CD4-positive, alpha-beta T cell treated with Interferon gamma for 1 hour (primary cell): ENCODE measurements around the gene CETN1.
A peak's percentile ranks its signal among the peaks of the same experiment; 100 is the strongest.

Experiments
- DNase-seq: peaks from one replicate; pipeline ENCODE4 v3.0.0-alpha.2; 2020

The CETN1 gene

DNA sequence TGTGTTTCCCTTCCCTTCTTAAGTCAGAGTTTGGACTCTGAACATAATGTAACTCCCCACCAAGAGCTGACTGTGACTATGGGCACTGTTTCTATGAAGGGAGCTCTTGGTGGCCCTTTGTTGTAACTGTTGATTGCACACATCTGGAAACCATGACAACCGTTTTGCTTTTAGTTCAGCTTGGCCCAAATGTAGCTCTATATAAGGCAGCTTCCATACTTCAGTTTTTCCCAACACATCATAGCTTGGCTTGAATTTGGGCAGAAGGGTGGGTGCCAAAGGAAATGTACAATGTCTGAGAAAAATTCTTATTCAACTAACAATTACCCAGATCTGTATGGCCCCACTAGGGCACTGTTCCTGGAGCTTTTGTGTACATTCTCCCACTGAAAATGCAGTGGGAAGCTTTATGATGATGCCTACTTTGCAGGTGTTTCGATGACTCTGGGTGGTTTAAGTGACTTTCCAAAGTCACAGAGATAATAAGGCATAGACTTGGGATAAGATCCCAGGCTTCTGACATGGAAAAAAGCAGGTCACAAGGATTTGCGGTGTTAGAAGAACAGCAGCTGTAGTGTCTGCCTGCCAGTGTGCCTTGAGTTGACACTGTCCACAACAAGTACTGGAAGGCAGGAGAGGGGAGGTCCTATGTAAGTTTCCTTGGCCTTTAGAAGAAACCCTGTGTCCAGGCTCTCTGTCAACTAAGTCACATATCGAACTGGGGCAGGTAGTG, 2.4 kb upstream of the CETN1 start:
- DNase-seq = no peak

DNA sequence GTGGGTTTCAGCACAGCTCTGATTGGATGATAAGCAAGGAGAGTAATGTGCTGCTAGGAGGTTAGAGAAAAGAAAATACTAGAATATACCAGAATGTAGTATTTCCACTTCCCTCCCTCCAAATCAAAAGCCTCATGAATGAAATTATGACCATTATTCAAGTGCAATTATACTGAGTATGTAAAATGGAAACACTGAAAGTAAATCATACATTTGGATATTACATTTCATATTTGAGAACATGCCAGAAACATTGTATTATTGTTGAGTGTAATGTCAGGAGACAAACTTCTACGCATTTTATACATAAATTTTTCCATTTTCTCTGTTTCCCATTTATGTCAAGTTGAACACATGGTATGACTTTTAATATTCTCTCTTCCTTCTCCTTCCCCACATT, 942 bp upstream of the CETN1 start:
- DNase-seq = no peak

DNA sequence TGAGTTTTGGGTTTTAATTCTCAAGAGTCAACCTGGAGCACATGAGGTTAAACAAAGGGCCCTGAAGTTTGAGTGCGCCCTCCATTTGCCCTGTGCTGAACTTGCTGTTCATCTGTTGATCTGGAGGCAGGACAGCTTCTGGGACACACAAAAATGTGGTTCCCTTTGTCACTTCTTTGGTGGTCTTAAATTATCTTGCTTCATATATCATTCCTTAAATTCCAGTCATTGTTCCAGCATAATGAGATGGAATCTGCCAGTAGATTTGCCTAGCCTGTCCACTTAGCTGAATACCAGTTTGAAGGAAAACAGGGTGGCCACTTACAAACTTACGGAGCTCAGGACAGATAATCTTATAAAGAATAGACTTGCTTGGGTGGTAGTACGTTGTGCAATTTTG, 916 bp downstream of the CETN1 start:
- DNase-seq = no peak

DNA sequence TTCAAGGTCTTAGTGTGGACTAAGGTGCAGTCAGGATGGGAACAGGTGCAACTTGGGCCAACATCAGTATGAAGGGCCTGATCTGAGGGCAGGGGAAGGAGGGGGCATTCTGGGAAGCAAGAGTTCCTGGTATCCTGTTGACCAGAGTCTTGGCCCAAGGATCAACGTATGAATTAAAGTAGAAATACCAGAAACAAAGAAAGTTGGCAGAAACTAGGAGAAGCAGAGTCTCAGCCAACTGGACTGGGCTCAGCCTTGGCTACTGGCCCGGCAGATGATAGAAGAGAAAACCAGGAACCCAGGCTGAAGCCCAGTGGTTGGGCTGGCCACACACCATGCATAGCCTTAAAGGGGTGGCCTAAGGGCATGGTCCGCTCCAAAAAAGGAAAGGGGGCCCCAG, 2.3 kb downstream of the CETN1 start:
- DNase-seq = no peak

DNA sequence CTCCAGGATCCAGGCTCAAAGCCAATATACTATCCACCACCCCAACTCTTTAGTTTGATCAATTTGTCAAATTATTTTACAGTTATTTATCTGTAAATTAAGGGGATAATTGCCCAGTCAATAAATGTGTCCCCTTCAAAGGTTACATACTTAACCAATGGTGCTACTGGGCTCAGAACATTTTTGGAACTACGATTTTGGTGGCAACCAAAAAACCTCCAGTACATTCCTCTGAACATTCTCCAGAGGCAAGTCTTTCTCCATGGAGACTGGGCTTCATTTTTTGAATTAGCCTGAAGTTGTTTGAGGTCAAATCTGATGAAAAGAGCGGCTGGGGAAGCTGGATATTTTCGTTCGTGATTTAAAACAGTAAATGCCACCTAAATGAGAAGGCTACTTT, 14.9 kb downstream of the CETN1 start:
- no peak for DNase-seq

DNA sequence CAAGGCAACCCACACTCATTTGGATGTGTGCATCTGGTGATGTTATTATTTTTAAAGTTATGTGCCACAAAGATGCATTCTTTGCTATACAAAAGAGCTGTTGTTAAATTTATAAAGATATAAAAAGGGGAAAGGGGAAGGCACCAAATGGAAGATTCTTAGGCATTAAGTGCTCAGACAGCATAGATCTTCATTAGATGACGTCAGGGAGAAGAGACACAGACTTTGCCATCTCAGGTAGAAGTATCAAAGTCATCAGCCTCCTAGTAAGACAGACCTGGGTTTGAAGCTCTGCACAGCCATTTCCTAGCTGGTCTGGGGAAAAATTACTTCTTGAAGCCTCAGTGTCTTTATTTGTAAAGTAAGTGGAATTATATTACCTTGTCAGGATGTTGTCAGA, 15.4 kb downstream of the CETN1 start:
- DNase-seq = no peak

DNA sequence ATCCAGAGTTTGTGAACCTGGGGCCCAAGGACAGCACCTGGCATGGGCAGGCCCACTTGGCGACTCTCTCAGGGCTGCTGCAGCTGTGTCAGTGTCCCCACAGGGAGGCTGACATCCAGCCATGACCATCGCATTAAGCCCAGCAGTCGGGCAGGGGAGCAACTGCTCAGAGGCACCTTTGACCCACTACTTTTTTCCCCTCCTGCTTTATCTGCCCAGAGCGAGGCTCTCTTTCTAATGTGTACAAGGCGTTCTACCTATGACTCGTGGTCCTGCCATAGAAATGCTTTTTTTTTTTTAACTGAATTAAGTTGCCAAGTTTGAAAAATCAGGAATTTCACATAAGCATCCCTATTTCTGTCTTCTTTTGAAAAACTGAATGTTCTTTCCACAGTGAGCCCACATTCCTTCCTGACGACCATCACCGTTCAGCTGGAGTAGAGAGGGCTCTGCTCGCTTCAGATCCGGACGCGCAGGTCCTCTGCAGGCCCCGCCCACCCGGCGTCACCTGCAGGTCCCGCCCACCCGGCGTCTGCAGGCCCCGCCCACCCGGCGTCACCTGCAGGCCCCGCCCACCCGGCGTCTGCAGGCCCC, 16.2 kb downstream of the CETN1 start:
- no peak for DNase-seq

DNA sequence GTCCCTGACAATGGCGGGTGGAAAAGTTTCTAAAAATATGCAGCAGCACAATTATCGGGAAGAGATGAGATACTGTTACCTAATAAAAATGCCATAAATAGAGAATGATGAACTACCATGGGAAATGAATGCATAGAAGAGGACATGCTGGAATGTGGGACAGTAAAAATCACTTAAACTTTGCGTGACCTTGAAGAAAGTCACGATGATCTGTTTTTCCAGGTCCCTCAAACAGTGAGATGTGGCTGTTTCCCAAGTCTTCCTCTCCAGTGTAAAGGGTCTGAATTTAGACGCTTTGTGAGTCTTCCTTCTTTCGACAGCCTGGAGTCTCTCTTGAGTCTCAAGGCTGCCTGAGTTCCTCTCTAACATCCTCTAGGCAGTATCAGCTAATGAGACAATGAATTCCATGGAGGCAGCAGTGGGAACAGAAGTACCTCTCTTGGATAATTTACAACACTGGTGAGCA, 18.0 kb downstream of the CETN1 start:
- DNase-seq = no peak

DNA sequence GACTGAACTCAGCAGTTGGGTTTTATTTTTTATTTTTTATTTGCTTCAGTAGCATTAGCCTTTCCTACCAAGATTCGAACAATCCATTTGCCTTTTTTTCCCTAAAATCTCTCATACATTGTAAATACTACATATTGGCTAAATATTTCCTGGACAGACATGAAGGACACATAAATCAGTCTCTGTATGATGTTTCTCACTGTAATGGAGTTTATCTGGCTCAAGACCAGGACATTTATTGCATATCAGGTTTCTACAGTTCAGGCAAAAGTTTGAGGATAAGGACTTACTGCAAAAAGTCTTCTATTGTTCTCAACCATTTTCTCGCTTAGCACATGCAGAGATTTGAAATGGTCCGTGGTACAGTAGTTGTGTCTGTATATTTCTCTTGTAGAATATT, 19.9 kb downstream of the CETN1 start:
- no peak for DNase-seq

DNA sequence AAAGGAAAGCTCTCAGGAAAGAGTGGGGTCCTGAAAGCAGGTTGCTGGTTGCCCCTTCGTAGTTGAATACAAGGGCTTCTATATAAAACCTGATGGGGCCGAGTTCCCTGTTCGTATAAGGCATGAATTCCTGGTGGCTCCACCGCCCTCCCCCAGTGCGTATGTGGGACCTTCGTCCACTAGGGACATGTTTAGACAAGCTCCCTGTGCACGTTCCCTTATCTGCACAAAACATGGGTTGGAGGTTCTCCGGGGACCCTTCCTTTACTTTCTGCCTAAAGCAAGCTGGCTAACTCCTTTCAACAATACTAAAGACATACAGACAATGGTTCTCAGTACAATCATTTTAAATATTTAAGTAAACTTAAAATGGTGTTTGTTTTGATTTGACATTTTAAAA, 24.6 kb downstream of the CETN1 start:
- no peak for DNase-seq

DNA sequence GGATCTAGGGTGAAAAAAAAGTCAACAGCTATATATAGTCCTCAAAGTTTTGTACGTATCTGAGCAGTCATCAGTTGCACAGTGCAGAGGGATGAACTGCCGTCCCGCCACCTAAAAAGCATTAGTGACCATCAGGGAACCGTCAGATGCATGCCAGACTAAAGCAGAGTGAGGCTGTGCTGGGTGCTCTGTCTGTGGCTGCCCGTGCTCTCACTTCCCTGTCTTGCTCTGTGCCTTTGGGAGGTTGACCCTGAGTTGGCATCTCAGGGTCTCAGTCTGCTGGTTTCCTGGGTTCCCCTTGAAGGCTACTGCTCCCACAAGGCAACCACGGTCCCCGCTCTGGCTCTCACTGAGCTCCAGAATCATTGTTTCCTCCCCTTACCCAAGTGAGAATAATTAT, 27.8 kb downstream of the CETN1 start:
- DNase-seq = no peak

DNA sequence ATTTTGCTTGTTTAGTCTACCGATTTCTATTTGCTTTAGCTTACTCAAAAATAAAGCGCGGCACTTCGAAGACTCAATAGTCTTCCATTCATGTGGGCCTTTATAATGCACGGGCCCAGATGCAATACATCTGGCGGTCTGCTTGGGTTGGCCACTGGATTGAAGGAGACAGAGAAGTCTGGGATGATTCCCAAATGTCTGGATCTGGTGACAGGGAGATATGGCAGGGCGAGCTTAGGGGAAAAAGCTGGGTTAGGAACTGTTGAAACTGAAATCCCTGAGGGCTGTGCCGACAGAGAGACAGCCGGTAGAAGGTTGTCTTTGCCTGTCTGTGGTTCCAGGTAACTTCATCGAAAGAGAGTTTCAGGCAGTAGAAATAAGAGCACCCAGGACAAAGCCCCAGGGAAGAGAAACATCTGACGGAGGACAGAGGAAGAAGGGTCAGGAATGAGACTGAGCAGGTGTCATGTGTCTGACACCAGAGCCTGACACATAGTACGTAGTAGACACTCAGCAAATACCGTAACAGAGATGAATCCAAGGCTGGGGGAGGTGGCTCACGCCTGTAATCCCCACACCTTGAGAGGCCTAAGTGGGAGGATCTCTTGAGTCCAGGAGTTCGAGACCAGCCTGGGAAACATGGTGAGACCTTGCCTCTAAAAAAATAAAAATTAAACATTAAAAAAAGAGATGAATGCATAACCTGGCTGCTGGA, 30.2 kb downstream of the CETN1 start:
- no peak for DNase-seq

DNA sequence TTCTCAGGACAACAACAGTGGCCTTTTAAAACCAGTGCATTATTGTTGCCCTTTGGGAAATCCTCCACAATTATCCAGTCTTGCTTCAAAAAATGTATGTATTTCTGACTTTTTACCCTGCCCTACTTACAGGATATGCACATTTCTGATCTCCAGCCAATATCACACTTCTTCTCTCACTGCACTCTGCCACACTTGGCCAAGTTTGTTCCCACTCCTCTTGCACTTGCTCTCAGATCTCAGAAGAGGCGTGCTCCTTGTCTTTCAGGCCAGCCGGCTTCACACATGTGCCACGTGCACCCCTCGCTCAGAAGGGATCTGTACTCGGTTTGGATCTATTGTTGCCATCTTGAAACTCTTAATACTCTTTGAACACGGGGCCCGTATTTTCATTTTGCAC, 32.0 kb downstream of the CETN1 start:
- no peak for DNase-seq

DNA sequence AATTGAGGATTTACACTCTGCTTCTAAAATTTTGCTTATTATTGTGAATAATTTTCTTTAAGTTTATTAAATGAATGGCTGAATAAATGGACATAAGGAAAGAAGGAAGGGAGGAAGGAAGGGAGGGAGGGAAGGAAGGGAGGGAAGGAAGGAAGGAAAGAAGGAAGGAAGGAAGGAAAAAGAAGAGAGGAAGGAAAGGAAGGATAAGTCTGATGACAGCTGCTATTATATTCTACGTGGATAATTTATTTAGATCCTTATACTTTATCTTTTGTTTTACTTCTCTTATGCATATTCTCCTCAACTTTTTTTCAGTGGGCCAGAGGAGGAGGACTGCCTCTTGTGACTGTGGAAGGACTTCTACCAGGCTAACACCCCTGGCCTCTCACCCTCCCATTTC, 34.0 kb downstream of the CETN1 start:
- DNase-seq = no peak

DNA sequence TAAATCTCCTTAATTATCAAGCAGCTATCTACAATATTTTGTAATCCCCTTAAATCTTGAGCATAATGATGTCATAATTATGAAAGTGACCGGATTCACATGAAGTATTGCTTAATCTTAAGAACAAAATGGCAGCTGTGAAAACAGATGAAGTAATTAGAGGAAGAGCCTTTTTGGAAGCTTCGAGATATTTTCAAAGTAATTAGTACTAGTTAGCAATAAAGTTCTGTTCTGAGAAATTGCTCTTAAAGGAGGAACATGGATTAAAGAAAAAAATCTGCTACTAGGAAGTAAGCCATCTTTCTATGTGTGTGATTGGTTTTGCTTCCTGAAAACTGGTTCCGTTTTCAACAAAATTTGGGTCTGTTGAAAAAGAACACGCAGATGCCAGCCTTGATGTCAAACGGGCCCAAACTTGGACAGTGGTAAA, 34.9 kb downstream of the CETN1 start:
- no peak for DNase-seq

DNA sequence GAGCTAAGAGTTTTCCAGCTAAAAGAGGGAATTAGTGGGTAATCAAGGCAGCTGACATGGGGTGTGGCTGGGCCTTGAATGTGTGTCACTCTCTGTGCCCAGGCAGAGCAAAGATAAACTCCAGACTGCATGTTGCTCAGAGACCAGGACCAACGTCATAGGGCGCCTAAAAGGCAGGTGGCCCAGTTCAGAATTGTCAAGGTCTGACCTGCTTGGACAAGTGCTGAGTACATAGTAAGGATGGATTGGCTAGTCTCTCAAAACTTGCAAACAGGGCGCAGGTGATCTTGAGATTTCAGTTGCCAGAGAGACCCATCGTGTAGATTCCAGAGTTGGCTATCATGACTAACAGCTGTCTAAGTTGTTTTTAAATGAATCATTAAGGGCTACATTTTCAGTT, 35.6 kb downstream of the CETN1 start:
- DNase-seq = no peak

DNA sequence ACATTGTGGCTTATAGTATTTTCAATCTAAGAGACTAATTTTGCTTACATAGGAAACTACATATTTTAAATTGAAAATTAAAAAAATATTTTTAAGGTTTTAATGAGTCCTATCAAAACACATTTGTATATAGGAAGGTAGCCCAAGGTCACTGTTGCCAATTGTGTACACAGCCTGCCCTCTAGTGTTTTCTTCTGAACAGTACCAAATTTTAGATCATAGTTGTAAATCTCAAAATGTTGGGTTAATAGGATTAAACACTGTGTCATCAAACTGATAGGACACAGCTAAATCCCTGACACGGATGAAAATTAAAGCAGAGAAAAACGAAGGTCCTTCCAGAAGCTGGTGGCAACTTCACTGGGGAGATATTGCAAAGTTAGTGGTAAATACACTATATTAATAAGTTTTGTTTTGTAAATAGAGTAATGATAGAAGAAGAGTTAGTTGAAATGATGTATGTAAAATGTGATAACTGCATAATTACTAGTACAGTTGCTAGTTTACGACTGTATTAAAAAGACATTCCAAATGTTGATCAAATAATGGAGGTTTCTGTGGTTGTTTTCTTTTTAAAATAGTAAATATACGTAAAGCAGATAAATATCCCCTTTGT, 36.3 kb downstream of the CETN1 start:
- DNase-seq = no peak

DNA sequence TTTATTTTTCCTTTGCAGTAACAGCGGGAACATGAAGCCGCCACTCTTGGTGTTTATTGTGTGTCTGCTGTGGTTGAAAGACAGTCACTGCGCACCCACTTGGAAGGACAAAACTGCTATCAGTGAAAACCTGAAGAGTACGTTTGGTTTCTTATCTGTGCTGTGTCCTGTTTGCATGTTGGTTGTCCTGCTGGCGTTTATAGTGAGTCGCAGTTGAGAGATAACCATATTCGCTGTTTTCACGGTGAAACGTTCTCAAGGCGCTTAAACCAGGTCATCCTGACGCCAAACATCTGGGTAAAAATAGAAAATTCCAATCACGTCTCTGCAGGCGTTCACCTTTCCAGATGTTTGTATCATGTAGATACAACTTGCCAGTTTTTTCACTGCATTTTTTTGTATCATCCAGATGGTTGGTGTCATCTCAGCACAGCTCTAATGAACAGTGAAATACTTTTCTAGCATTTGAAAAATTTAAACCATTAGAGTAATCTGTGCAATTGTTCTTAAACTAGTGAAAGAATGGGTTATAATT, 37.9 kb downstream of the CETN1 start:
- DNase-seq = no peak

DNA sequence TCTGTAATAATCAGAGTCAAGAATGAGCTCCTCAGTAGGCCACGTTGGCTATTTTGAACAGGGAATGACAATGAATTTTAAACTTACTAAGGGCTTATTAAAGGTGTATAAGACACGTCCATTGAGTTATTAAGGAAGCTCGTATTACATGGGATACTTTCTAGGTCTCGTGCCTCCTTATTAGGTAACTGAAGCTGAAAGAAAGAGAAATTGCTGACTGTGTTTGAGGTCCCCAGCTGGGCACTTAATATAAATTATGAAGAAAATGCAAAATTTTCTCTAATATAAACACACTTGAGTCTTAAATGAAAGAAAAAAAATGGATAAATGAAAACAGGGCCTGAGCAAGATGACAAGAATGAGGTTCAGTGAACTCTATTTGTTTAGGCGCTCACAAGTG, 38.4 kb downstream of the CETN1 start:
- DNase-seq = no peak

DNA sequence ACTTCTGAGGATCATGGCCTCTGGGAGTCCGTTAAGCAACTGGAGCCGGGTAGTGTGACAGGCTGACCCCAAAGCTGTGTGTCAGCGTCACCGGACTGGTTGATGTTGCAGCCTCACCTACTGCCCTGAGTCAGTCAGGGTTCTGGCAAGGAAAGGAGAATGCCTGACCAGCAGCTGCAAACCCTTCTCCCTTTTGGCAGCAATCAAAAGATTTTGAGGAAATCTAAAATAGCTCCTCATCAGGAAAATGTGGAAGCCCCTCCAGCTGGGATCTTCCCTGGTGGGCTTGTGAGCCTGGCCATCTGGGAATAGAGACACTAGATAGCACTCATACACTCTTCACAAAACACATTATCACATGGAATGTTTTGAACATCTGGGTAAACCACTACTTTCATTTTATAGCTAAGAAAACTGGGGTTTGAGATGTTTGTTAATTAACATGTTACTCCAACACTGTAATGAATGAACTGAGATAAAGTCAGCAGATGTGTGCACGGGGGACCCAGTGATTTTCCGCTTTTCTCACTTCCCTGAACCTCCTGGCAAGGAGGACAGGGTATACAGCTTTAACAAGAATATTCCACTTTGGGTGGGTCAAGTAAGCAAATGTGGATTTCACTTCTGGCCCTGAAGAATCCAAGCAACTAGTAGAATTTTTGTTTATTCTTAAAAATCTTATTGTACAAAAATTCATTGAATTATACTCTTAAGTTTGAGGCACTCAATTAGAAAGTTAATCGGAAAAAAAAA, 41.3 kb downstream of the CETN1 start:
- no peak for DNase-seq

DNA sequence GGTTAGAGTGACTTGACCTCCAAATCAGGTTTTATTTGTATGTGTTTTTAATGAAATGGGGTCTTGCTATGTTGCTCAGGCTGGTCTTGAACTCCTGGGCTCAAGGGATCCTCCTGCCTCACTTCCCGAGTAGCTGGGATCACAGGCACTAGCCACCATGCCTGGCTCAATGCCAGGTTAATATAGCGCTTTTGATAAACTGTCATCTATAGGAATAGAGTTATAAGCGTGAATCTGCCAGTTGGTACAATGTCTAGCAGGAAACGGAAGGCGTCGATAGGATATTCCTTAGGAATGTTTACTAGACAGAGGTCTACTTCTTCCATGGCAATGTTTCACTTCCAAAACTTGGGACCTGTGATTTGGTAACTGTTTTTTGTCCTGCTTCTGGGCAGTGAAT, 42.1 kb downstream of the CETN1 start:
- DNase-seq = no peak

DNA sequence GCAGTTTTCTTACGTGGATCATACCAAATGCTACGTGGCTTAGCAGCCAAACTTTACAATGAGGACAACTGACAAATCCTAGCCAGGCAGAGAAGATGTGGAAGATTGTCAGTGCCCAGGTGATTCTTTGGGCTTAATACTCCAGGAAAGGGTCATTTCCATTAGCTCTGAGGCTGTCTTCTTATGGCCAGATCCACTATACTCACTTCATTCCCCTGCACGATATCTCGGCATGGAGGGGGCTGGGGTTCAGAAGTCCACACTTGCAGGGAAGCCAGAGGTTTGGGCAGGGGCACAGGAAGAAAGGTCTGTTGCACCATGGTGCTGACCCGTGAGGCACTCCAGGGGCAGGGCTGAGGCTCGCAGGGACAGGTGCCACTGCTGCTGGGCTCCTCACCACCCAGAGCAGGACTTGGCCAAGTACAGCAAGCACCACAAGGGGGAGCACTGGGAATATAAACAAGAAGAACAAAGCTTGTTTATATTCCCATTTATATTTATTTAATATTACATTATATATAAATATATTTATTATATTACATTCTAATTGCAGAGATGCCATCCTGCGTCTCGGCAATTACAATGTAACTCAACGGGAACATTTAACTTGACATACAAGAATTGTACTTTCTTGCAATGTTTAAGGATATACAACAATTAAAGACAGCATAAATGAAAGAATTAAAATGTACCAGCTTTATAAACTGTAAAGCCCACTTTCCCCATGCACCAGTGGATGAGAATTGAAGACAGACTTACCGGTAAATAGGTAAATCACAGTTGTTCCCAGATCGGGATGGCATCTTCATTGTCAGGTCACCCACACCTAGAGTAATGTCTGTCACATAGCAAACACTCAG, 43.8 kb downstream of the CETN1 start:
- peak; percentile 35 for DNase-seq
